HEK293T (cell line): Measurements from ENCODE around the gene SMIM41.

Experiments used
- CTCF ChIA-PET: fragments of 350-600 bp; formaldehyde crosslinking; extraction: SDS; loops from one replicate; lab custom pipeline; 2021; ENCODE audit warnings: antibody characterized with exemption, inconsistent platforms; lab: Yijun Ruan, JAX
- POLR2A ChIA-PET: fragments of 350-600 bp; formaldehyde crosslinking; extraction: SDS; loops from one replicate; lab custom pipeline; 2020; ENCODE audit warnings: antibody characterized with exemption, inconsistent platforms; lab: Yijun Ruan, JAX
- DNase-seq: peaks from one replicate; pipeline ENCODE4 v3.0.0; 2012; ENCODE audit warnings: mixed read lengths; ENCODE audit errors: extremely low spot score
- ARNT ChIP-seq: fragments of 450-650 bp; IDR thresholded peaks from 2 replicates; pipeline ENCODE4 v1.6.1; 2017; ENCODE audit warnings: mild to moderate bottlenecking
- BHLHE40 ChIP-seq: fragments of 450-650 bp; IDR thresholded peaks from 2 replicates; pipeline ENCODE4 v1.6.1; 2016; ENCODE audit warnings: mild to moderate bottlenecking, moderate library complexity, borderline replicate concordance
- CTBP1 ChIP-seq: fragments of 450-650 bp; IDR thresholded peaks from 2 replicates; pipeline ENCODE4 v1.6.1; 2016; ENCODE audit warnings: borderline replicate concordance
- ELF4 ChIP-seq: fragments of 450-650 bp; IDR thresholded peaks from 2 replicates; pipeline ENCODE4 v1.6.1; 2017; ENCODE audit warnings: antibody characterized with exemption
- FOXA1 ChIP-seq: fragments of 450-650 bp; IDR thresholded peaks from 2 replicates; pipeline ENCODE4 v1.6.1; 2016; ENCODE audit warnings: mild to moderate bottlenecking
- FOXK2 ChIP-seq: fragments of 450-650 bp; IDR thresholded peaks from 2 replicates; pipeline ENCODE4 v1.6.1; 2016; ENCODE audit warnings: mild to moderate bottlenecking
- FOXM1 ChIP-seq: fragments of 450-650 bp; IDR thresholded peaks from 2 replicates; pipeline ENCODE4 v1.6.1; 2017; ENCODE audit warnings: mild to moderate bottlenecking, borderline replicate concordance
- HDGF ChIP-seq: fragments of 450-650 bp; IDR thresholded peaks from 2 replicates; pipeline ENCODE4 v1.6.1; 2017; ENCODE audit warnings: antibody characterized with exemption, borderline replicate concordance
- L3MBTL2 ChIP-seq: fragments of 450-650 bp; conservative IDR thresholded peaks from 2 replicates; pipeline ENCODE4 v1.6.1; 2016; ENCODE audit warnings: mild to moderate bottlenecking
- LEF1 ChIP-seq: fragments of 450-650 bp; IDR thresholded peaks from 2 replicates; pipeline ENCODE4 v1.6.1; 2017; ENCODE audit warnings: mild to moderate bottlenecking, borderline replicate concordance
- NFRKB ChIP-seq: fragments of 450-650 bp; IDR thresholded peaks from 2 replicates; pipeline ENCODE4 v1.6.1; 2016; ENCODE audit warnings: mild to moderate bottlenecking, moderate library complexity
- PKNOX1 ChIP-seq: fragments of 450-650 bp; IDR thresholded peaks from 2 replicates; pipeline ENCODE4 v1.6.1; 2016
- SP1 ChIP-seq: fragments of 450-650 bp; IDR thresholded peaks from 2 replicates; pipeline ENCODE4 v1.6.1; 2017
- SUZ12 ChIP-seq: fragments of 450-650 bp; IDR thresholded peaks from 2 replicates; pipeline ENCODE4 v1.6.1; 2016; ENCODE audit warnings: mild to moderate bottlenecking
- TARDBP ChIP-seq: fragments of 450-650 bp; IDR thresholded peaks from 2 replicates; pipeline ENCODE4 v1.6.1; 2016
- ZNF384 ChIP-seq: fragments of 450-650 bp; IDR thresholded peaks from 2 replicates; pipeline ENCODE4 v1.6.1; 2016

The SMIM41 gene

GRCh38 chr12:52067081-52067374 is 12.5 kb upstream of the SMIM41 start:
- ChIA-PET CTCF (interaction anchor here (0.7 to 2.3 kb wide), 2 partner anchors 42 to 811 kb away, joined by 3 to 18 read pairs; no protein-coding TSS in a partner anchor), POLR2A (no interaction called here)
- no peak for DNase-seq
- TF ChIP-seq ELF4 (no peak), ZNF384 (no peak), TARDBP (no peak)

- TF ChIP-seq FOXK2: peak; percentile 76; the same call in 1 of the 2 replicates
- no peak; the same call in 1 of the 2 replicates for TF ChIP-seq L3MBTL2
- peak; percentile 86 for TF ChIP-seq ELF4
- no peak for TF ChIP-seq FOXA1
- peak; percentile 91 for TF ChIP-seq FOXM1
- no peak for TF ChIP-seq SUZ12
- 0 out of 2 replicates have a peak, but pooled peaks have one; percentile 60 for TF ChIP-seq ARNT
- no peak for TF ChIP-seq PKNOX1
- no peak; the same call in 1 of the 2 replicates for TF ChIP-seq TARDBP
- peak; percentile 97 for TF ChIP-seq BHLHE40
- no peak for TF ChIP-seq HDGF
- TF ChIP-seq ZNF384: no peak
- TF ChIP-seq SP1: no peak; the same call in 1 of the 2 replicates
- no peak; the same call in 1 of the 2 replicates for TF ChIP-seq LEF1
- TF ChIP-seq CTBP1: peak; percentile 63; the same call in 1 of the 2 replicates
- POLR2A ChIA-PET: interaction anchor here (0.7 to 3.3 kb wide), 10 partner anchors 8 to 46 kb away, joined by 3 to 23 read pairs (median 5); partner anchors contain the start of gene NR4A1
- DNase-seq: peak; percentile 94
- CTCF ChIA-PET: interaction anchor here (0.8 to 2.3 kb wide), 6 partner anchors 13 to 47 kb away, joined by 3 to 18 read pairs (median 4); no protein-coding TSS in a partner anchor
Observed at GRCh38 chr12:52069327-52070184, 9.9 kb upstream of the SMIM41 start, which contains the start of gene ATG101. Gene ATG101, plus strand, starts transcription at chr12:52069978. Its CDS starts 3,673 bp downstream, at chr12:52073651.

GRCh38 chr12:52070185-52070925 is 9.1 kb upstream of the SMIM41 start:
- no peak for TF ChIP-seq FOXM1
- no peak for TF ChIP-seq ZNF384
- TF ChIP-seq ARNT: no peak
- TF ChIP-seq ELF4: no peak
- TF ChIP-seq SP1: no peak
- no peak for TF ChIP-seq NFRKB
- TF ChIP-seq HDGF: no peak
- TF ChIP-seq FOXA1: no peak
- no peak for DNase-seq
- CTCF ChIA-PET: interaction anchor here (0.6 to 1.5 kb wide), 5 partner anchors 13 to 47 kb away, joined by 3 to 12 read pairs (median 5); no protein-coding TSS in a partner anchor
- POLR2A ChIA-PET: interaction anchor here (0.9 to 3.3 kb wide), 8 partner anchors 9 to 47 kb away, joined by 3 to 23 read pairs (median 7); partner anchors contain the start of gene NR4A1

- POLR2A ChIA-PET: no interaction called here
- CTCF ChIA-PET: interaction anchor here (0.9 kb wide), 2 partner anchors 48 to 54 kb away, joined by 3 to 5 read pairs; no protein-coding TSS in a partner anchor
- TF ChIP-seq SUZ12: no peak
- TF ChIP-seq BHLHE40: no peak
- no peak for TF ChIP-seq TARDBP
- no peak for TF ChIP-seq HDGF
- TF ChIP-seq LEF1: no peak
- TF ChIP-seq CTBP1: no peak
- no peak for TF ChIP-seq ELF4
- TF ChIP-seq NFRKB: no peak
- no peak for DNase-seq
Observed at GRCh38 chr12:52073531-52074381, 5.7 kb upstream of the SMIM41 start.

GRCh38 chr12:52074971-52075724 is 4.4 kb upstream of the SMIM41 start:
- POLR2A ChIA-PET: no interaction called here
- TF ChIP-seq HDGF (no peak), CTBP1 (no peak), L3MBTL2 (no peak), ZNF384 (no peak), SUZ12 (no peak), FOXM1 (no peak), TARDBP (no peak), ARNT (no peak), BHLHE40 (no peak), FOXK2 (no peak), NFRKB (no peak), SP1 (no peak)
- CTCF ChIA-PET: interaction anchor here (1.1 kb wide), 1 partner anchor 50 kb away, joined by 4 read pairs; no protein-coding TSS in a partner anchor
- DNase-seq: no peak
